Bone marrow (tissue), 2 donors: Measurements from ENCODE around the gene SLC16A12.
"Not testable (repeated sequence)": the region's sequence is repeated elsewhere in the genome, so short reads cannot be mapped to it uniquely, and the experiment has no call there.

Source experiments
- DNase-seq, 2 donors: peaks; one replicate each; lab custom pipeline; 2025; lab: John Stamatoyannopoulos, UW

The SLC16A12 gene

GRCh38 chr10:89416465-89416864 lies 118.9 kb downstream of the SLC16A12 start:
- no peak for DNase-seq

GRCh38 chr10:89414879-89415821 lies 120.2 kb downstream of the SLC16A12 start:
- peak; percentile 26 to 60 for DNase-seq

GRCh38 chr10:89414146-89414878 lies 121.1 kb downstream of the SLC16A12 start, which contains the start of gene IFIT5:
TSS of gene IFIT5 (plus strand) at chr10:89414568. CDS start at chr10:89414799, 231 bp downstream.
- DNase-seq = peak; percentile 67 to 83

GRCh38 chr10:89413398-89413912 lies 121.9 kb downstream of the SLC16A12 start:
- no peak for DNase-seq

GRCh38 chr10:89412276-89412675 lies 123.1 kb downstream of the SLC16A12 start:
- not testable (repeated sequence) for DNase-seq

GRCh38 chr10:89411135-89411534 lies 124.3 kb downstream of the SLC16A12 start:
- not testable (repeated sequence) for DNase-seq

GRCh38 chr10:89410551-89410950 lies 124.8 kb downstream of the SLC16A12 start:
- DNase-seq = not testable (repeated sequence)

- not testable (repeated sequence) for DNase-seq
Measured at GRCh38 chr10:89409282-89409681, 126.1 kb downstream of the SLC16A12 start.

- DNase-seq = not testable (repeated sequence)
Measured at GRCh38 chr10:89407792-89408191, 127.6 kb downstream of the SLC16A12 start.

GRCh38 chr10:89406178-89406577 lies 129.2 kb downstream of the SLC16A12 start:
- not testable (repeated sequence) for DNase-seq

- DNase-seq = no peak
Measured at GRCh38 chr10:89404104-89405047, 131.0 kb downstream of the SLC16A12 start.

GRCh38 chr10:89403043-89403442 lies 132.4 kb downstream of the SLC16A12 start:
- DNase-seq = no peak

GRCh38 chr10:89399956-89400355 lies 135.4 kb downstream of the SLC16A12 start:
- DNase-seq = no peak

GRCh38 chr10:89398003-89398749 lies 137.2 kb downstream of the SLC16A12 start:
- no peak for DNase-seq

- no peak for DNase-seq
Measured at GRCh38 chr10:89395141-89395540, 140.3 kb downstream of the SLC16A12 start.

GRCh38 chr10:89393898-89394297 lies 141.5 kb downstream of the SLC16A12 start:
- DNase-seq = no peak

- DNase-seq = no peak
Measured at GRCh38 chr10:89392974-89393373, 142.4 kb downstream of the SLC16A12 start.

- DNase-seq = peak in 1 of 2 donors; percentile 85
Measured at GRCh38 chr10:89391907-89392756, 143.3 kb downstream of the SLC16A12 start, which contains the start of gene IFIT1. TSS of gene IFIT1 (plus strand) at chr10:89392623. CDS start at chr10:89392713, 90 bp downstream.

GRCh38 chr10:89391226-89391576 lies 144.2 kb downstream of the SLC16A12 start:
- DNase-seq = not testable (repeated sequence)
